VCaP (cell line): ENCODE data around the gene CNPY1.
"Not testable (repeated sequence)": the region's sequence is repeated elsewhere in the genome, so short reads cannot be mapped to it uniquely, and the experiment has no call there.

Experiments used
- H3K27ac ChIP-seq: fragments of 450-650 bp; 2 replicates; pipeline ENCODE4 v1.5.1; 2017
- CTCF ChIP-seq: fragments of 450-650 bp; conservative IDR thresholded peaks from 2 replicates; pipeline ENCODE4 v1.5.1; 2017; ENCODE audit warnings: mild to moderate bottlenecking, moderate library complexity

Gene CNPY1

DNA sequence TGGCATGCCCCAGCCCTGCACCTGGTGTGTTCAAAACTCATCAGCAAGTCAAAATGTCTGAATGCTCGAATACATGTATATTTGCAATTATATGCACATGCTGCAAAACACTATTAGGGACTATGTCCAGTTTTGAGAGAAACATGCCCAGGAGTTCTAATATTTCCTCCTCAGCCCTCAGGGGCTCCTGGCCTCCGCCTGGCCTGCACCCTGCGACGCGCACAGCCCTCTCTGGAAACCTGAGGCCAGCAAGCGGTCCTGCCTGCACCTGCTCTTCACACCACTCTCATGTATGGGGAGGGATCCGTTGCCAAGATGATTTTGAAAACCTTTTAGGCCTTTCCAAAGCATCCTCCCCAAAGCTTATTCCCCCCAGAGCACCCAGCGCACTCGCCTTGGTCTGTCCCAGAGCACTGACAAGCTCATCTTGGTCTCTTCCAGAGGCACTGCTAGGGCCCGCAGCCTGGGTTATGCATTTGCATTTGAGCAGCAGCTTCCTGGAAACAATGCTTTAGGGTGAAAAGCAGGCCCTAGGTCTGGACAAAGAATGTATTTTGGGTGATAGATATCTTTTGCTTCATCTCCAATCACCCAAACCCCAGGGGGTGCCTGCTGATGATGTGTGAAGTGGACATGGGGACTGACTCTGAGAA is 22.6 kb upstream of the CNPY1 start:
- TF ChIP-seq CTCF: no peak
- H3K27ac ChIP-seq: no peak overlapping the region

DNA sequence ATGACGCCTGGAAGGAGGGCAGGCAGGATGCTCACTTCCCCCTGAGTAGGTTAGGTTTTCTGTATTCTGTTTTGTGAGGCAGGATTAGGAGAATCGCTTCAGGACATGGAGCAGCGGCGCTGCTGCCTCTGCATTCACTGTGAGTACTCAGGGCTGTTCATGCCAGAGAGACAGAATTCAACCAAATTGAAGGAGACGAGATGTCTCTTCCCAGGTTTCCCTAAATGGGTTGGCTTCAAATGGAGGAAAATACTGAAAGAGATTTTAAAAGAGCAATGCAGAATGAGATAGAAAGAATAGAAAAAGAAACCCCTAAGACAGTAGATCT is 21.9 kb upstream of the CNPY1 start:
- no peak overlapping the region for H3K27ac ChIP-seq
- no peak for TF ChIP-seq CTCF

- no peak for TF ChIP-seq CTCF
- H3K27ac ChIP-seq: no peak overlapping the region
Observed at GRCh38 chr7:155567646-155568332, 21.4 kb upstream of the CNPY1 start.

DNA sequence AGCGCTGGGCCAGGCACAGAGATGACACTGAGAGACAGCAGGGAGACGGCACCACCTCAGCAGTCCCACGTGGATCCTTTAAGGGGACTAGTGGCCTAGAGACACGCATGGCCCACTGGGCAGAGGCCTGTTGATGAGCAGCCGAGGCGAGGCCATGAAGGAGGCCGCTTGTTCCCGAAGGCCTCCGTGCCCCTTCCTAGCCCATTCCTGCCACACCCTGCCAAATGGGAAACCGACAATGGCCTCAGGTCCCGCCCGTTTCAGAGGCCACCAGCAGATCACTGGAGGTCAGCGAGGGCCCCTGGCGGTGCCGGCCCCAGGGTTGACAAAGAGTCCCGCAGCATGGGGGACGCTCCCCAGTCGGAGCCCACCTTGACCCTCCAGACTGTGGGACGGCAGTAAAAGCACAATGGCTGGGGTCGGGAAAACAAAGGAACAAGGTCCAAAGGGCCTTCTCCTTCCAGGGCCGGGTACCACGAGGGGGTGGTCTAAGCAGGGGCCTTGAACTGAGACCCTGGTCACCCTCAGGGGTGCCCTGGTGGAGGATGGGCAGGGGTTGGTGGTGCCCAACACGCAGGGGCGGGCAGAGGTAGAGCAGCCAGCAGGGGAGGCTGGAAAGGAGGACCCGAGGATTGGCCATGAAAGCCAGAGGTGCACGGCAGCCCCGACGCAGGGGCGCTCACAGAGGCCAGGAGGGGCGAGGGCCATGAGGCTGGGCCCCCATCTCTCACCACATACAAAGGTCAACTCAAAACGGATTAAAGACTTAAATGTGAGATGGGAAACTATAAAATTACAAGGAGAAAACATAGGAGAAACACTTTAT is 19.9 kb upstream of the CNPY1 start:
- TF ChIP-seq CTCF: no peak
- no peak overlapping the region for H3K27ac ChIP-seq

DNA sequence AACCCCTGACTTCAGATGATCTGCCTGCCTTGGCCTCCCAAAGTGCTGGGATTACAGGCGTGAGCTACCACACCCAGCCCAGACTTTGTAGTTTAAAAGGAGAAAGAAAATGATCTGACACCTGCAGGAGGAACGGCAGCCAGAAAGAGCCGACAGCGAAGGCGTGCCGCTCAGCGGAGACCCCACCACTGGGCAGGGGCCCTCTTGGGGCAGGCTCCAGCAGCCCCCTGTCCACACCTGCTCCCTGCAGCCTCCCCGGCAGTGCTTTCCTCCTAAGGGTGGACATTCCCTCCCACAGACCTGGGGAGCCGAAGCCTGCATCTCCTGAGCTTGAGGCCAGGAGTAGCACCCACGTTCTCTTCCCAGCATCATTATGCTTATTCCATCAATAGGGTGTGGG is 19.2 kb upstream of the CNPY1 start:
- no peak for TF ChIP-seq CTCF

GRCh38 chr7:155562976-155563375 is 16.6 kb upstream of the CNPY1 start:
- not testable (repeated sequence) for H3K27ac ChIP-seq

More for the DNA sequence above, 19.2 kb upstream of the CNPY1 start:
- H3K27ac ChIP-seq: no peak overlapping the region

DNA sequence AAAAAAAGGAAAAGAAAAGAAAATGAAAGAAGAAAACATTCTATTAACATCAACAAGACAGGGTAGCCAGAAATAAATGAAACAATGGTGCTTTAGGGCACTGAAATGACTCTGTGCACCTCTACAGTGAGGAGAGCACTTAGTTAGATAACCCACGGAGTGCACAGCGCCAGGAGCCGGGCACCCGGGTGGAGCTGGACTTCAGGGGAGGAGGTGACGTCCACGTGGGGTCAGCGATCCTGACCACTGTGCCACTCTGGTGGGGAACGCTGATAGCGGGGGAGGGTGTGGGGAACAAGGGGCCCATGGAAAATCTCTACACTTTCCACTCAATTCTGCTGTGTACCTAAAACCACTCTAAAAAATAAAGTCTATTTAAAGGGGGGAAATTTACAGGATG is 15.7 kb upstream of the CNPY1 start:
- H3K27ac ChIP-seq: no peak overlapping the region
- TF ChIP-seq CTCF: no peak
